Memory B cell (primary cell): ENCODE results near the gene ERCC5.

Experiments
- ATAC-seq: fragments of 150-1000 bp; cut with Tn5 transposase; 2 replicates; pipeline ENCODE4 v1.10.0; 2021; ENCODE audit warnings: low read depth, mild to moderate bottlenecking, moderate library complexity
- DNase-seq, 2 donors: peaks; one replicate each; pipeline ENCODE4 v3.0.0; 2022; ENCODE audit warnings: low spot score in 2 of 2
- H3K27ac Mint-ChIP-seq: one replicate; pipeline ENCODE4 v1.8.0; 2022; ENCODE audit warnings: mild to moderate bottlenecking, moderate library complexity, mixed read lengths
- H3K27me3 Mint-ChIP-seq: one replicate; pipeline ENCODE4 v1.8.0; 2022; ENCODE audit warnings: mixed read lengths
- H3K36me3 Mint-ChIP-seq: one replicate; pipeline ENCODE4 v1.8.0; 2022; ENCODE audit warnings: mild to moderate bottlenecking, mixed read lengths
- H3K4me1 Mint-ChIP-seq: one replicate; pipeline ENCODE4 v1.8.0; 2022; ENCODE audit warnings: mixed read lengths
- H3K4me3 Mint-ChIP-seq: one replicate; pipeline ENCODE4 v1.8.0; 2022; ENCODE audit warnings: mild to moderate bottlenecking, moderate library complexity, mixed read lengths
- H3K9me3 Mint-ChIP-seq: one replicate; pipeline ENCODE4 v1.8.0; 2022; ENCODE audit warnings: mixed read lengths

Gene ERCC5

DNA sequence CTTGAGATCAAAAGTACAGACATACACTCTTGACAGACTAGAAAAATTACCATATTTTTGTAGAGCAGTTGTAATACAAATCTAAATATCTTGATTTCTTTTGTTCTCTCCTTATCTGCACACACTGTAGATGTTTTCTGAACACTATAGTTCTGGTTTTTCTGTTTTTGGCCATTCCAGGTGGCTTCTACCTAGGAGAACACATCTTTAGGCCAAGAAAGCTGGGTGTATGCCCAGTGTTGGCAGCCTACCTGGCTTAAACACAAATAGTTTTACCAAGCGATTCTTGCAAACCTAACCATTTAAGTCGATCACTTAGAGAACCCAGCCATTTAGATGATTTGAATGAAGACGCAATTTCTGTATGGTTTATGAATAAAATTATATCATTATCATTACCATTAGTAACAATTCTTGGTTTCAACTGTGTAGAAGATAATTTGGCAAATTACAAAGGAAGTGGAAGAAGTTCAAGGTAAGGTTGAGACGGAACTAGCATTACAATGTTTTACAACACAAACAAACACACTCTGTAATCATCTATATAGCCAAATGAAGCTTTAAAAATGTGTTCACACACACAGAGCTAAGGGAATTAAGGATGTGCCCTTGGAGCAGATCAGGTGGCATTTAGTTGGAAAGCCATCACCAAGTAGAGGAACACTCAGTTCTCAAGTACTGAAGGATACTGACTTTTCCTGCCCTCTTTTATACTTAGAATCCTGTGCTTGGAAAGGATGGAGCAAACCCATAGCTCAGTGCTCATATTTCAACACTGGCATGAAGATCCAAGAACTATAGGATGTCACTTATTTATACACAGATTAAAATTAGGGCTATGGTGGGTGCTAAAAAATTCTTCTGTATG is 36.2 kb downstream of the ERCC5 start:
- H3K4me1 Mint-ChIP-seq = no peaks in the 10 kb centered on the region

GRCh38 chr13:102892503-102892902 is 46.7 kb downstream of the ERCC5 start:
- Mint-ChIP-seq H3K36me3 (no peaks in the 10 kb centered on the region), H3K27ac (no peak overlapping the region), H3K4me1 (no peaks in the 10 kb centered on the region), H3K4me3 (no peak overlapping the region), H3K27me3 (no peaks in the 10 kb centered on the region), H3K9me3 (no peaks in the 10 kb centered on the region)
- ATAC-seq (no peak), DNase-seq (no peak)

More for the DNA sequence above, 36.2 kb downstream of the ERCC5 start:
- H3K36me3 Mint-ChIP-seq = peaks cover 10% of the 10 kb centered on the region
- no peaks in the 10 kb centered on the region for H3K27me3 Mint-ChIP-seq
- H3K4me3 Mint-ChIP-seq = no peak overlapping the region
- no peak overlapping the region for H3K27ac Mint-ChIP-seq
- H3K9me3 Mint-ChIP-seq = no peaks in the 10 kb centered on the region
- no peak for ATAC-seq
- DNase-seq = no peak

GRCh38 chr13:102897371-102898138 is 51.7 kb downstream of the ERCC5 start:
- Mint-ChIP-seq H3K4me3 (no peak overlapping the region), H3K4me1 (no peaks in the 10 kb centered on the region), H3K36me3 (no peaks in the 10 kb centered on the region), H3K27me3 (no peaks in the 10 kb centered on the region), H3K27ac (no peak overlapping the region), H3K9me3 (no peaks in the 10 kb centered on the region)
- ATAC-seq (no peak), DNase-seq (no peak)

DNA sequence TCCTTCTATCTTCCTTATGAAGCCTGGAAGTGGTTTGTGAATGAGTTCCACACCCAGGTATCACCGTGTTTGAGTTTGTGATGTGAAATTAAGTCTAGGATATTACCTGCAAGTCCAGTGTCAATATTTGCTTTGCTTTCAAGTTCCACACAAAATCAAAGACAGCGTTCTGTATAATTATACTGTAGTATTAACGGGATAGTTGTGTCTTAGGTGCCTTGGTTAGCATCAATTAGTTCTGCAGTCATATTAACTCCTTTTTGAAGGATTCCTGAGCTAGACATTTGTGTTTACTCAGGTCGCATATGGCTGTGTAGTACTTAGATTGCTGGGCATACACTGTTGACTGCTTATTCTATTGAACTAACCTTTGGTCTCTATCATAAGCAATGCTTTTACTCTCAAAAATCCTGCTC is 54.4 kb downstream of the ERCC5 start:
- Mint-ChIP-seq H3K36me3 (no peaks in the 10 kb centered on the region), H3K4me1 (no peaks in the 10 kb centered on the region)

GRCh38 chr13:102901056-102901455 is 55.2 kb downstream of the ERCC5 start:
- no peak overlapping the region for H3K27ac Mint-ChIP-seq
- no peaks in the 10 kb centered on the region for H3K4me1 Mint-ChIP-seq
- peaks cover 6% of the 10 kb centered on the region for H3K27me3 Mint-ChIP-seq
- DNase-seq (no peak), ATAC-seq (no peak)
- no peak overlapping the region for H3K4me3 Mint-ChIP-seq
- H3K9me3 Mint-ChIP-seq = no peaks in the 10 kb centered on the region
- no peaks in the 10 kb centered on the region for H3K36me3 Mint-ChIP-seq

More for the DNA sequence above, 54.4 kb downstream of the ERCC5 start:
- DNase-seq = no peak
- Mint-ChIP-seq H3K27me3 (peaks cover 5% of the 10 kb centered on the region), H3K9me3 (no peaks in the 10 kb centered on the region), H3K4me3 (no peak overlapping the region), H3K27ac (no peak overlapping the region)
- ATAC-seq = no peak

DNA sequence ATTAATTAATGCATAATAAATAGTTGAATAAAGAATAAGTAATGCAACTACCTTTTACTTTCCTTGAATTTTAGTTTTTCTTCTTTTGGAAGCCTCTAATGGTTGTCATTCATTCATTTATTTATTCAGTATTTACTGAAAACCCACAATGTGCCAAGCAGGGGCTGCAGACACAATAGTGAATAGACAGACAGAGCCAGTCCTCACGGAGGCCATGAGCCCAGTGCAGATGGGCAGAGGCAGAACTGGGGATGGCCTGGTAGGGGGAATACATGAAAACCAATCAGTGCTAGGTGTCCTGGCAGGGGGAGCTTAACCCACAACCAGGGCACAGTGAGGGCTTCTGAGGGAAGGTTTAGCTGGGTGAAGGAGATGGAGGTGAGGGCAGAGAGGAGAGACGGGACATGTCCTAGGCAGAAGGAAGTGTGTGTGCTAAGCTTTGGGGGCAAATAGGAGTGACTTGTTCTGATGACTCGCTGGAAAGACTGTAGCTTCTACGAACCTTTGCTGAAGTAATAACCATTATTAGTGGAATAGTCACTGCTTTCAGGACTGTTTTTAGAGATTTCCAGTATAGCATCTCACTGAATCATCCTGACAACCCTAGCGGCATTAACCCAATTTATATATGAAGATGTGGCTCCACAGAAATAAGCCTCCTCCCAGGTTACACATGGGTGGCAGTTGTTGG is 55.9 kb downstream of the ERCC5 start:
- H3K27me3 Mint-ChIP-seq = peaks cover 7% of the 10 kb centered on the region
- H3K27ac Mint-ChIP-seq = no peak overlapping the region
- no peaks in the 10 kb centered on the region for H3K9me3 Mint-ChIP-seq
- ATAC-seq (no peak), DNase-seq (no peak)
- no peaks in the 10 kb centered on the region for H3K4me1 Mint-ChIP-seq
- H3K36me3 Mint-ChIP-seq = no peaks in the 10 kb centered on the region
- H3K4me3 Mint-ChIP-seq = no peak overlapping the region

- DNase-seq (no peak), ATAC-seq (no peak)
- Mint-ChIP-seq H3K27me3 (peaks cover 7% of the 10 kb centered on the region), H3K4me3 (no peak overlapping the region), H3K9me3 (no peaks in the 10 kb centered on the region), H3K36me3 (no peaks in the 10 kb centered on the region), H3K27ac (no peak overlapping the region), H3K4me1 (no peaks in the 10 kb centered on the region)
These were observed 57.0 kb downstream of the ERCC5 start for GRCh38 chr13:102902789-102903347.

GRCh38 chr13:102903659-102904407 is 58.0 kb downstream of the ERCC5 start:
- Mint-ChIP-seq H3K4me1 (no peaks in the 10 kb centered on the region), H3K27me3 (peaks cover 7% of the 10 kb centered on the region), H3K9me3 (no peaks in the 10 kb centered on the region), H3K4me3 (no peak overlapping the region), H3K36me3 (no peaks in the 10 kb centered on the region), H3K27ac (no peak overlapping the region)
- ATAC-seq (no peak), DNase-seq (no peak)

DNA sequence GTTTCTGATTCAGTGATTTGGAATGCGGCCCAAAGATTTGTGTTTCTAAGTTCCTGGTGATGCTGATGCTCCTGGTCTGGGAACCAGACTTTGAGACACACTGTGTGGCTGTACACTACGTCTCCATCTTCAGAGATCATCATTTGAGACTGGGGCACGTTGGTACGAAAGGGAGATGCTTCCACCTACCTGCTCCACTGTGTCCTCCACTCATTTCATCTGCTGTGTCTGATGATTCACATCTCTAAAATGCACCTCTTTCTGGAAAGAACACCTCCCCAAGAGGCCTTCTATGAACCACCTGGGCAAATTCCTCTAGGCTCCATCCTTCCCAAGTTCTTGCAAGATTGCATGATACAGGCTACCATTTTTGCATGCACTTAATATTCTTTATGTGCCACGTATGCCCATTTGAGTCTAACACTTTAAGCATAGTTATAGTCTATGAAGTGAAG is 58.6 kb downstream of the ERCC5 start:
- no peak for DNase-seq
- Mint-ChIP-seq H3K27me3 (peaks cover 7% of the 10 kb centered on the region), H3K4me3 (no peak overlapping the region), H3K27ac (no peak overlapping the region), H3K4me1 (no peaks in the 10 kb centered on the region), H3K36me3 (no peaks in the 10 kb centered on the region), H3K9me3 (no peaks in the 10 kb centered on the region)
- ATAC-seq = no peak

GRCh38 chr13:102905905-102906771 is 60.3 kb downstream of the ERCC5 start:
- H3K4me3 Mint-ChIP-seq = no peak overlapping the region
- no peaks in the 10 kb centered on the region for H3K36me3 Mint-ChIP-seq
- no peak for ATAC-seq
- no peak overlapping the region for H3K27ac Mint-ChIP-seq
- H3K4me1 Mint-ChIP-seq = no peaks in the 10 kb centered on the region
- H3K9me3 Mint-ChIP-seq = no peaks in the 10 kb centered on the region
- peaks cover 7% of the 10 kb centered on the region for H3K27me3 Mint-ChIP-seq
- no peak for DNase-seq

- H3K36me3 Mint-ChIP-seq = no peaks in the 10 kb centered on the region
- DNase-seq = no peak
- no peak overlapping the region for H3K27ac Mint-ChIP-seq
- peaks cover 7% of the 10 kb centered on the region for H3K27me3 Mint-ChIP-seq
- H3K9me3 Mint-ChIP-seq = no peaks in the 10 kb centered on the region
- no peaks in the 10 kb centered on the region for H3K4me1 Mint-ChIP-seq
- ATAC-seq = no peak
- H3K4me3 Mint-ChIP-seq = no peak overlapping the region
These were observed 61.4 kb downstream of the ERCC5 start for GRCh38 chr13:102907016-102907756.

- peaks cover 8% of the 10 kb centered on the region for H3K27me3 Mint-ChIP-seq
- no peak for DNase-seq
- no peaks in the 10 kb centered on the region for H3K36me3 Mint-ChIP-seq
- H3K4me1 Mint-ChIP-seq = no peaks in the 10 kb centered on the region
- H3K9me3 Mint-ChIP-seq = no peaks in the 10 kb centered on the region
- no peak overlapping the region for H3K4me3 Mint-ChIP-seq
- ATAC-seq = no peak
- no peak overlapping the region for H3K27ac Mint-ChIP-seq
These were observed 62.2 kb downstream of the ERCC5 start for GRCh38 chr13:102907886-102908515.
